Measurements from ENCODE around the gene PFN1. TPM values are rescaled to one million over a fixed set of nuclear protein-coding genes. Genes with fewer than 3 reads are reported as not detected.
A peak's percentile ranks its signal among the peaks of the same experiment; 100 is the strongest.

PFN1 gene
- total RNA-seq, 4 donors from 2014 or later = 920 to 1,441 (median 1,060) TPM

- Histone ChIP-seq H3K27me3 (no peaks in the 10 kb centered on the region), H3K4me1 (peaks cover 0 to 34% (median 13%) of the 10 kb centered on the region in 3 donors)
Observed at GRCh38 chr17:4955091-4955490, 6.8 kb upstream of the PFN1 start.

GRCh38 chr17:4953451-4953961 is 5.2 kb upstream of the PFN1 start:
- H3K36me3 ChIP-seq = peaks cover 0 to 16% of the 10 kb centered on the region in 2 donors
- no peak overlapping the region for H3K4me3 ChIP-seq
- WGBS, 2 donors (ENCODE audit: low coverage in 1 of 2) = 77 to 83% methylated on average over 4 to 8 of the region's 14 CpGs
- peak overlapping the region in 1 of 4 donors; percentile 5 for H3K27ac ChIP-seq
- no peaks in the 10 kb centered on the region for H3K9me3 ChIP-seq
- no peak for TF ChIP-seq POLR2A (IDR thresholded peaks at IDR 0.05)
- no peak for TF ChIP-seq POLR2AphosphoS5 (IDR thresholded peaks at IDR 0.05)
- no peak for TF ChIP-seq EP300 (IDR thresholded peaks at IDR 0.05)
- no peak for TF ChIP-seq CTCF (IDR thresholded peaks at IDR 0.05)
- no peak for ATAC-seq
- H3K27me3 ChIP-seq = no peaks in the 10 kb centered on the region
- H3K4me1 ChIP-seq = peaks cover 0 to 45% (median 13%) of the 10 kb centered on the region in 3 donors

More at GRCh38 chr17:4955091-4955490, 6.8 kb upstream of the PFN1 start:
- Histone ChIP-seq H3K9me3 (no peaks in the 10 kb centered on the region), H3K4me3 (no peak overlapping the region), H3K27ac (no peak overlapping the region), H3K36me3 (peaks cover 0 to 32% of the 10 kb centered on the region in 2 donors)
- no peak for ATAC-seq
- TF ChIP-seq POLR2AphosphoS5 (IDR thresholded peaks at IDR 0.05) (no peak), POLR2A (IDR thresholded peaks at IDR 0.05) (no peak), CTCF (IDR thresholded peaks at IDR 0.05) (no peak), EP300 (IDR thresholded peaks at IDR 0.05) (no peak)
- WGBS, 2 donors (ENCODE audit: low coverage in 1 of 2) = 96% methylated on average over 4 of the region's 8 CpGs; no CpG with 5 or more reads in 1 of the 2 donors

GRCh38 chr17:4951486-4951885 is 3.2 kb upstream of the PFN1 start:
- H3K36me3 ChIP-seq = peaks cover 0 to 3% of the 10 kb centered on the region in 2 donors
- whole genome bisulfite sequencing, 2 donors (ENCODE audit: low coverage in 1 of 2) = 48 to 51% methylated on average over 2 to 3 of the region's 3 CpGs
- H3K4me1 ChIP-seq = peaks cover 0 to 53% (median 16%) of the 10 kb centered on the region in 3 donors
- H3K27ac ChIP-seq = peak overlapping the region in 3 of 4 donors; percentile 96 to 98 (median 98)
- H3K9me3 ChIP-seq = no peaks in the 10 kb centered on the region
- no peak for TF ChIP-seq POLR2A (IDR thresholded peaks at IDR 0.05)
- TF ChIP-seq EP300 (IDR thresholded peaks at IDR 0.05) = no peak
- no peak for TF ChIP-seq CTCF (IDR thresholded peaks at IDR 0.05)
- TF ChIP-seq POLR2AphosphoS5 (IDR thresholded peaks at IDR 0.05) = no peak
- H3K4me3 ChIP-seq = no peak overlapping the region
- ATAC-seq = no peak
- no peaks in the 10 kb centered on the region for H3K27me3 ChIP-seq

GRCh38 chr17:4950746-4951204 is 2.4 kb upstream of the PFN1 start, which contains the start of gene ENO3:
TSS of gene ENO3 (plus strand) at chr17:4951119. CDS start at chr17:4951830, 711 bp downstream.
- H3K4me3 ChIP-seq = peak within 1 kb of the TSS; percentile 59 to 100
- peak within 1 kb of the TSS; percentile 79 to 98 (median 97) for H3K27ac ChIP-seq
- ATAC-seq = no peak
- peaks cover 0 to 60% (median 22%) of the 10 kb centered on the region in 3 donors for H3K4me1 ChIP-seq
- H3K36me3 ChIP-seq = peaks cover 0 to 10% of the 10 kb centered on the region in 2 donors
- TF ChIP-seq POLR2AphosphoS5 (IDR thresholded peaks at IDR 0.05) = no peak
- TF ChIP-seq CTCF (IDR thresholded peaks at IDR 0.05) = no peak
- no peak for TF ChIP-seq POLR2A (IDR thresholded peaks at IDR 0.05)
- TF ChIP-seq EP300 (IDR thresholded peaks at IDR 0.05) = no peak
- no peaks in the 10 kb centered on the region for H3K9me3 ChIP-seq
- 38 to 55% methylated on average over 3 to 5 of the region's 7 CpGs for WGBS, 2 donors (ENCODE audit: low coverage in 1 of 2)
- no peaks in the 10 kb centered on the region for H3K27me3 ChIP-seq
